Glutamatergic neuron (in vitro differentiated cells): Measurements from ENCODE around the gene PAEP. TPM values are rescaled to one million over a fixed set of nuclear protein-coding genes. Genes with fewer than 3 reads are reported as not detected.

Experiments
- DNase-seq: peaks from one replicate; pipeline ENCODE4 v3.0.0; 2022
- H3K27ac Mint-ChIP-seq: one replicate; pipeline ENCODE4 v1.8.0; 2020; ENCODE audit warnings: mild to moderate bottlenecking, mixed read lengths, inconsistent platforms; ENCODE audit not compliant: unreplicated experiment
- H3K27me3 Mint-ChIP-seq: one replicate; pipeline ENCODE4 v1.8.0; 2020; ENCODE audit warnings: mild to moderate bottlenecking, moderate library complexity, mixed read lengths, inconsistent platforms; ENCODE audit not compliant: unreplicated experiment
- H3K36me3 Mint-ChIP-seq: one replicate; pipeline ENCODE4 v1.8.0; 2020; ENCODE audit warnings: mild to moderate bottlenecking, mixed read lengths, inconsistent platforms; ENCODE audit not compliant: unreplicated experiment
- H3K4me1 Mint-ChIP-seq: one replicate; pipeline ENCODE4 v1.8.0; 2020; ENCODE audit warnings: mild to moderate bottlenecking, low read depth, mixed read lengths, inconsistent platforms; ENCODE audit not compliant: unreplicated experiment
- H3K4me3 Mint-ChIP-seq: one replicate; pipeline ENCODE4 v1.8.0; 2020; ENCODE audit warnings: mild to moderate bottlenecking, mixed read lengths, inconsistent platforms; ENCODE audit not compliant: unreplicated experiment
- H3K9me3 Mint-ChIP-seq: one replicate; pipeline ENCODE4 v1.8.0; 2020; ENCODE audit warnings: mild to moderate bottlenecking, moderate library complexity, mixed read lengths, inconsistent platforms; ENCODE audit not compliant: unreplicated experiment
- CTCF ChIP-seq: fragments of 200-600 bp; sonication (generic); IDR thresholded peaks from one replicate; pipeline ENCODE4 v1.5.0; 2021; ENCODE audit not compliant: partially characterized antibody, unreplicated experiment
- total RNA-seq: library from RNA; stranded (reverse); fragmentation: NEBNext Ultra II Directional; extraction: Animal tissue kit (Norgen Biotek cat#: 25700); gene quantifications from one replicate; pipeline ENCODE4 v1.2.1, GENCODE V29; 2021; ENCODE audit not compliant: unreplicated experiment

PAEP gene
- total RNA-seq, 1 donor from 2014 or later: not detected

GRCh38 chr9:135550344-135550918, 11.1 kb upstream of the PAEP start:
- Mint-ChIP-seq H3K36me3 (peaks cover 4% of the 10 kb centered on the region), H3K27me3 (peaks cover 6% of the 10 kb centered on the region), H3K4me1 (no peaks in the 10 kb centered on the region), H3K9me3 (peaks cover 4% of the 10 kb centered on the region), H3K27ac (no peak overlapping the region), H3K4me3 (no peak overlapping the region)
- DNase-seq: no peak
- TF ChIP-seq CTCF: no peak

GRCh38 chr9:135551031-135551430, 10.5 kb upstream of the PAEP start:
- no peak overlapping the region for H3K27ac Mint-ChIP-seq
- peaks cover 4% of the 10 kb centered on the region for H3K36me3 Mint-ChIP-seq
- H3K27me3 Mint-ChIP-seq: peaks cover 6% of the 10 kb centered on the region
- no peak for TF ChIP-seq CTCF
- DNase-seq: no peak
- H3K4me3 Mint-ChIP-seq: peak overlapping the region; percentile 34
- H3K9me3 Mint-ChIP-seq: peaks cover 4% of the 10 kb centered on the region
- no peaks in the 10 kb centered on the region for H3K4me1 Mint-ChIP-seq

- H3K27ac Mint-ChIP-seq: no peak overlapping the region
- H3K36me3 Mint-ChIP-seq: peaks cover 4% of the 10 kb centered on the region
- H3K27me3 Mint-ChIP-seq: peaks cover 6% of the 10 kb centered on the region
- H3K4me1 Mint-ChIP-seq: no peaks in the 10 kb centered on the region
- H3K4me3 Mint-ChIP-seq: no peak overlapping the region
- no peak for DNase-seq
- no peak for TF ChIP-seq CTCF
- peaks cover 4% of the 10 kb centered on the region for H3K9me3 Mint-ChIP-seq
Measured at GRCh38 chr9:135551456-135551855, 10.1 kb upstream of the PAEP start.

GRCh38 chr9:135552021-135552697, 9.4 kb upstream of the PAEP start:
- Mint-ChIP-seq H3K36me3 (peaks cover 4% of the 10 kb centered on the region), H3K27ac (no peak overlapping the region), H3K9me3 (peaks cover 4% of the 10 kb centered on the region), H3K4me1 (no peaks in the 10 kb centered on the region), H3K27me3 (peaks cover 6% of the 10 kb centered on the region), H3K4me3 (no peak overlapping the region)
- no peak for TF ChIP-seq CTCF
- no peak for DNase-seq

GRCh38 chr9:135552698-135553171, 8.8 kb upstream of the PAEP start:
- Mint-ChIP-seq H3K36me3 (peaks cover 4% of the 10 kb centered on the region), H3K4me1 (no peaks in the 10 kb centered on the region), H3K27ac (no peak overlapping the region), H3K27me3 (peaks cover 6% of the 10 kb centered on the region), H3K9me3 (peaks cover 4% of the 10 kb centered on the region), H3K4me3 (no peak overlapping the region)
- TF ChIP-seq CTCF: no peak
- no peak for DNase-seq
